ENCODE results near the gene GNAZ.

DNA sequence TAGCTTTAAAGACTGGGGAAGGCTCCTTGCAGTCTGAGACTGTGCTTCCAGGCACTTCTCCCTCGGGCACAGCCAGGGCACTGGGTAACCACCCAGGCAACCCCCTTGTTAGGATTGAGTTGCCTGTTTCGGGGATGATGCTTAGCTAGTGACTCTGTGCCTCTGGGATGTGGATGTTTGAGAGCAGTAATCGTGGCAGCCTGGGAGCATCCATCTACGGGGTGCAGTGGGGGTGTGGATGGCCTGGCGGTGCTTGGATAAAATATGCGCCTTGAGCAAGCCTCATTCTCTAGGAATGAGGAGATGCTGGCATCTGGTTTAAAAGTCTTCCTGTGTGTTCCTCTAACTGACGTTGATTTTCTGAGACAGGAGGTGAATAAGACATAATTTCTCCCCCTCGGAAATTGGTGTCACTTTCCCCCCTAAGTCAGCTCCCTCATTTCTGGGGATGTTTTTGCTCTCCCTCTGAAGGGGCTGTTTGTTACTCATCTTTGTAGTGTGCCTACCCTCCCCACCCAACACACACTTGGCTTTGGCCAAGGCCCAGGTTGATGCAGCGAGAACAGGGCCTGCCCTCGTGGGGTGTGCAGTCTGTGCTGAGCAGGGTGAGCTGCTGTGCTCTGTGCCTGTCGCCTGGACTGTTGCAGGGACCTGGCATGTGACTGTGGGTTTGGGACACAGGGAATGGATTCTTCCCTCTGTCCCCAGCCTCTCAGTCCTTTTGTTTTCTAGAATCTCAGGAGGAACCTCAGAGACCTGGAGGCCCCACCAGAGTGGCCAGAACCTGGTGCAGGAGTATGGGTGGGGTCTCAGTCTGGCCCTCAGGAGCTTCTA, 2.0 kb downstream of the GNAZ start:
- TF ChIP-seq, protein P1, sequence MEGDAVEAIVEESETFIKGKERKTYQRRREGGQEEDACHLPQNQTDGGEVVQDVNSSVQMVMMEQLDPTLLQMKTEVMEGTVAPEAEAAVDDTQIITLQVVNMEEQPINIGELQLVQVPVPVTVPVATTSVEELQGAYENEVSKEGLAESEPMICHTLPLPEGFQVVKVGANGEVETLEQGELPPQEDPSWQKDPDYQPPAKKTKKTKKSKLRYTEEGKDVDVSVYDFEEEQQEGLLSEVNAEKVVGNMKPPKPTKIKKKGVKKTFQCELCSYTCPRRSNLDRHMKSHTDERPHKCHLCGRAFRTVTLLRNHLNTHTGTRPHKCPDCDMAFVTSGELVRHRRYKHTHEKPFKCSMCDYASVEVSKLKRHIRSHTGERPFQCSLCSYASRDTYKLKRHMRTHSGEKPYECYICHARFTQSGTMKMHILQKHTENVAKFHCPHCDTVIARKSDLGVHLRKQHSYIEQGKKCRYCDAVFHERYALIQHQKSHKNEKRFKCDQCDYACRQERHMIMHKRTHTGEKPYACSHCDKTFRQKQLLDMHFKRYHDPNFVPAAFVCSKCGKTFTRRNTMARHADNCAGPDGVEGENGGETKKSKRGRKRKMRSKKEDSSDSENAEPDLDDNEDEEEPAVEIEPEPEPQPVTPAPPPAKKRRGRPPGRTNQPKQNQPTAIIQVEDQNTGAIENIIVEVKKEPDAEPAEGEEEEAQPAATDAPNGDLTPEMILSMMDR (IDR thresholded peaks at IDR 0.05; ENCODE audit: insufficient read depth, low read length): no peak
- TF ChIP-seq GABPA (IDR thresholded peaks at IDR 0.05; ENCODE audit: low read depth) (no peak), REST (IDR thresholded peaks at IDR 0.05; ENCODE audit: insufficient replicate concordance, low read depth) (no peak), POLR2AphosphoS5 (IDR thresholded peaks at IDR 0.05; ENCODE audit: low read depth) (no peak)

All from HL-60 (cell line).